Smooth muscle cell (in vitro differentiated cells): ENCODE results near the gene VSTM5. TPM values are rescaled to one million over a fixed set of nuclear protein-coding genes. Genes with fewer than 3 reads are reported as not detected.

ENCODE experiments used
- DNase-seq: peaks from one replicate; lab custom pipeline; 2025; ENCODE audit not compliant: unreplicated experiment; lab: John Stamatoyannopoulos, UW
- H2AFZ ChIP-seq: fragments of 200-600 bp; sonication (generic); 2 replicates; pipeline ENCODE4 v1.6.0; 2016; ENCODE audit warnings: antibody characterized with exemption, low read depth, mild to moderate bottlenecking
- H3F3A ChIP-seq: fragments of 200-600 bp; sonication (generic); 2 replicates; pipeline ENCODE4 v1.6.0; 2017; ENCODE audit warnings: antibody characterized with exemption, low read depth
- H3K27ac ChIP-seq: fragments of 200-600 bp; sonication (generic); 2 replicates; pipeline ENCODE4 v1.5.1; 2016; ENCODE audit warnings: low read depth, mild to moderate bottlenecking
- H3K27me3 ChIP-seq: fragments of 200-600 bp; sonication (generic); 2 replicates; pipeline ENCODE4 v1.6.1; 2016; ENCODE audit warnings: low read depth, mild to moderate bottlenecking
- H3K36me3 ChIP-seq: fragments of 200-600 bp; sonication (generic); 2 replicates; pipeline ENCODE4 v1.5.1; 2016; ENCODE audit warnings: low read depth
- H3K4me1 ChIP-seq: fragments of 200-600 bp; sonication (generic); 2 replicates; pipeline ENCODE4 v1.5.1; 2016; ENCODE audit warnings: low read depth
- H3K4me2 ChIP-seq: fragments of 200-600 bp; sonication (generic); 2 replicates; pipeline ENCODE4 v1.6.0; 2016; ENCODE audit warnings: mild to moderate bottlenecking
- H3K4me3 ChIP-seq: fragments of 200-600 bp; sonication (generic); 2 replicates; pipeline ENCODE4 v1.5.1; 2016; ENCODE audit warnings: mild to moderate bottlenecking
- H3K79me2 ChIP-seq: fragments of 200-600 bp; sonication (generic); 2 replicates; pipeline ENCODE4 v1.6.0; 2016; ENCODE audit warnings: low read depth, mild to moderate bottlenecking
- H3K9ac ChIP-seq: fragments of 200-600 bp; sonication (generic); 2 replicates; pipeline ENCODE4 v1.6.0; 2016; ENCODE audit warnings: low read depth
- H3K9me3 ChIP-seq: fragments of 200-600 bp; sonication (generic); replicated peaks from 2 replicates; pipeline ENCODE4 v1.5.1; 2016; ENCODE audit warnings: low read depth
- H4K20me1 ChIP-seq: fragments of 200-600 bp; sonication (generic); 2 replicates; pipeline ENCODE4 v1.6.0; 2016; ENCODE audit warnings: low read depth
- WGBS: methylation state at CpG from one replicate; pipeline ENCODE4 v1.1.7; 2016; ENCODE audit warnings: low lambda C conversion rate; 5-methylcytosine and 5-hydroxymethylcytosine counted together
- polyA plus RNA-seq: library from polyadenylated mRNA; unstranded; fragments of >200 nt; fragmentation: Nextera tagmentation; extraction: Ambion mirVana; gene quantifications from 2 replicates; pipeline ENCODE4 v1.2.1, GENCODE V29; 2016
- total RNA-seq: library from RNA; depleted of rRNA; stranded (reverse); fragments of >200 nt; gene quantifications from 2 replicates; pipeline ENCODE4 v1.2.3, GENCODE V29; 2014
- TF ChIP-seq, protein P1 (sequence below): fragments of 200-600 bp; sonication (generic); IDR thresholded peaks from 2 replicates; pipeline ENCODE4 v1.5.1; 2017; ENCODE audit warnings: borderline replicate concordance, mild to moderate bottlenecking, antibody characterized with exemption; ENCODE audit not compliant: insufficient read depth, poor library complexity, severe bottlenecking

The VSTM5 gene
- total and polyA plus RNA-seq, 2 experiments from 2014 or later = 0.18 to 0.30 TPM

- Histone ChIP-seq H3K4me1 (no peaks in the 10 kb centered on the region), H2AFZ (no peak overlapping the region), H3F3A (no peaks in the 10 kb centered on the region), H3K9me3 (no peaks in the 10 kb centered on the region), H3K27me3 (no peaks in the 10 kb centered on the region), H4K20me1 (no peaks in the 10 kb centered on the region), H3K27ac (no peak overlapping the region), H3K9ac (no peak overlapping the region), H3K36me3 (no peaks in the 10 kb centered on the region), H3K79me2 (no peaks in the 10 kb centered on the region), H3K4me2 (no peak overlapping the region), H3K4me3 (no peak overlapping the region)
- 77% methylated on average over 8 of the region's 8 CpGs for WGBS
- no peak for DNase-seq
- TF ChIP-seq, protein P1, sequence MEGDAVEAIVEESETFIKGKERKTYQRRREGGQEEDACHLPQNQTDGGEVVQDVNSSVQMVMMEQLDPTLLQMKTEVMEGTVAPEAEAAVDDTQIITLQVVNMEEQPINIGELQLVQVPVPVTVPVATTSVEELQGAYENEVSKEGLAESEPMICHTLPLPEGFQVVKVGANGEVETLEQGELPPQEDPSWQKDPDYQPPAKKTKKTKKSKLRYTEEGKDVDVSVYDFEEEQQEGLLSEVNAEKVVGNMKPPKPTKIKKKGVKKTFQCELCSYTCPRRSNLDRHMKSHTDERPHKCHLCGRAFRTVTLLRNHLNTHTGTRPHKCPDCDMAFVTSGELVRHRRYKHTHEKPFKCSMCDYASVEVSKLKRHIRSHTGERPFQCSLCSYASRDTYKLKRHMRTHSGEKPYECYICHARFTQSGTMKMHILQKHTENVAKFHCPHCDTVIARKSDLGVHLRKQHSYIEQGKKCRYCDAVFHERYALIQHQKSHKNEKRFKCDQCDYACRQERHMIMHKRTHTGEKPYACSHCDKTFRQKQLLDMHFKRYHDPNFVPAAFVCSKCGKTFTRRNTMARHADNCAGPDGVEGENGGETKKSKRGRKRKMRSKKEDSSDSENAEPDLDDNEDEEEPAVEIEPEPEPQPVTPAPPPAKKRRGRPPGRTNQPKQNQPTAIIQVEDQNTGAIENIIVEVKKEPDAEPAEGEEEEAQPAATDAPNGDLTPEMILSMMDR = no peak
These were observed 5.0 kb downstream of the VSTM5 start for GRCh38 chr11:93845181-93846092.

DNA sequence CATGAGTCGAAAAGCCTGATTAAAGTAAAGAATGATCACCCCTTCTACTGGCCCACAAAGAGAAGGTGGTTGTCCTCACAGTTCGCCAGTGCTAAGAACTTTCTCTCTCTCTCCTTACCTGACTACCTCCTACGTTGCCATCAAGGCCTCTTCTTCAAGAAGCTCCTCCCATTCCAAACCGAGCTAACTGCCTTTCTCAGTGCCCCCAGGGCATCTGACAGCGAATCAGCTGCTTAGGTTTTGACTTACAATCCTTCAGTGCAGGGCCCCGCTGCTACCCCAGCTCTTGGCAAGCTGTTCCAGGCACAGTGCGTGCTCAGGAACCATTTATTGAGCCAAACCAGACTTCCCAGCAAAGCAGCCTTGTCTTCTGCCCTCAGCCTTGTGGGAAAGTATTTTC is 5.8 kb downstream of the VSTM5 start:
- Histone ChIP-seq H3K79me2 (no peaks in the 10 kb centered on the region), H3K4me1 (no peaks in the 10 kb centered on the region), H3K36me3 (no peaks in the 10 kb centered on the region), H3K4me3 (no peak overlapping the region), H4K20me1 (no peaks in the 10 kb centered on the region), H3F3A (no peaks in the 10 kb centered on the region), H3K27ac (no peak overlapping the region), H3K9me3 (no peaks in the 10 kb centered on the region), H3K27me3 (no peaks in the 10 kb centered on the region), H2AFZ (no peak overlapping the region), H3K9ac (no peak overlapping the region), H3K4me2 (no peak overlapping the region)
- TF ChIP-seq, protein P1 = no peak
- WGBS = 58% methylated on average over 7 of the region's 7 CpGs
- DNase-seq = no peak

GRCh38 chr11:93843906-93844305 is 6.5 kb downstream of the VSTM5 start:
- no peaks in the 10 kb centered on the region for H3K79me2 ChIP-seq
- no peaks in the 10 kb centered on the region for H3K9me3 ChIP-seq
- H4K20me1 ChIP-seq = no peaks in the 10 kb centered on the region
- WGBS = 92% methylated on average over 5 of the region's 5 CpGs
- no peak overlapping the region for H2AFZ ChIP-seq
- TF ChIP-seq, protein P1 = no peak
- H3K36me3 ChIP-seq = no peaks in the 10 kb centered on the region
- H3K4me3 ChIP-seq = no peak overlapping the region
- H3K4me1 ChIP-seq = no peaks in the 10 kb centered on the region
- H3K27ac ChIP-seq = no peak overlapping the region
- DNase-seq = no peak
- no peak overlapping the region for H3K9ac ChIP-seq
- no peaks in the 10 kb centered on the region for H3F3A ChIP-seq
- H3K27me3 ChIP-seq = no peaks in the 10 kb centered on the region
- no peak overlapping the region for H3K4me2 ChIP-seq

DNA sequence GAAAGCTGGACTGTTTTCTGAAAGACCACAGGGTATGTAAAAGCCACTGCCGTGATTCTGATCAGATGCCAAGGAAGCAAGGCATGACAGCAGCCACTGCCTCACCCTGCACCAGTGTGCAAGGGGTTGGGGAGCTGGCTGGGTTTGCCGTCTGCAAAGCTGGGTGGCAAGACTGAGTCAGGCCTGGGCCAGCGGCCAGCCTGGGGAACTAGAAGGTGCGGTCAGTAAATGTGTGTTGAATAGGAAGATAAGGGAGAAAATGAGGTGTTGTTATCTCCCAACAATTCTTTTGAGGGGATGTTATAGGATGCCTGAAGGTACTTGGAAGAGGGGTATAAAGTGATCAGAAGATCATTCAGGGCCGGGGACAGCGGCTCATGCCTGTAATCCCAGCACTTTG is 8.0 kb downstream of the VSTM5 start:
- Histone ChIP-seq H3K27me3 (no peaks in the 10 kb centered on the region), H4K20me1 (no peaks in the 10 kb centered on the region), H3K4me3 (no peak overlapping the region), H3K4me1 (no peaks in the 10 kb centered on the region), H3F3A (no peaks in the 10 kb centered on the region), H3K27ac (no peak overlapping the region), H3K4me2 (no peak overlapping the region), H3K9ac (no peak overlapping the region), H3K79me2 (no peaks in the 10 kb centered on the region), H2AFZ (no peak overlapping the region), H3K9me3 (no peaks in the 10 kb centered on the region), H3K36me3 (no peaks in the 10 kb centered on the region)
- no peak for DNase-seq
- TF ChIP-seq, protein P1 = no peak
- WGBS = 85% methylated on average over 6 of the region's 6 CpGs
